H1 (cell line): ENCODE measurements around the gene TRIB2. TPM values are rescaled to one million over a fixed set of nuclear protein-coding genes. Genes with fewer than 3 reads are reported as not detected.

Experiments
- CTCF ChIA-PET: fragments of 300-600 bp; sonication (Branson Sonifier 250); formaldehyde crosslinking; loops from one replicate; lab custom pipeline; 2021; ENCODE audit not compliant: partially characterized antibody; lab: Charles Lee
- POLR2A ChIA-PET: fragments of 300-600 bp; sonication (Branson Sonifier 250); formaldehyde crosslinking; loops from one replicate; lab custom pipeline; 2021; ENCODE audit warnings: inconsistent platforms; ENCODE audit not compliant: partially characterized antibody; lab: Charles Lee
- DNase-seq, 2 experiments: peaks; one replicate each; pipeline versions ENCODE4 v3.0.0 to v3.0.0-alpha.2; 2010 to 2022; ENCODE audit warnings: low spot score in 2 of 2, low read depth in 1 of 2, mixed read lengths in 1 of 2
- FAIRE-seq: peaks from 2 replicates; lab custom pipeline; 2011; peaks lifted over from hg19 to GRCh38; lab: Jason Lieb, UNC
- H2AFZ ChIP-seq: 2 replicates; pipeline ENCODE4 v1.8.1; 2012; ENCODE audit warnings: low read length, inconsistent platforms
- H2AK5ac ChIP-seq: 2 replicates; pipeline ENCODE4 v1.6.1; 2013; ENCODE audit warnings: low read depth, low read length
- H2BK120ac ChIP-seq: replicated peaks from 2 replicates; pipeline ENCODE3; 2013; ENCODE audit warnings: low read depth, low read length, inconsistent platforms
- H2BK12ac ChIP-seq: 2 replicates; pipeline ENCODE4 v1.6.1; 2013; ENCODE audit warnings: low read depth, low read length
- H2BK15ac ChIP-seq: 2 replicates; pipeline ENCODE4 v1.6.1; 2013; ENCODE audit warnings: low read length
- H2BK20ac ChIP-seq: 2 replicates; pipeline ENCODE4 v1.6.1; 2013; ENCODE audit warnings: low read length
- H2BK5ac ChIP-seq: 2 replicates; pipeline ENCODE4 v1.6.1; 2013; ENCODE audit warnings: low read depth, low read length
- H3K14ac ChIP-seq: 2 replicates; pipeline ENCODE4 v1.6.1; 2013; ENCODE audit warnings: inconsistent platforms; ENCODE audit not compliant: insufficient read length
- H3K18ac ChIP-seq: 2 replicates; pipeline ENCODE4 v1.6.1; 2013; ENCODE audit warnings: low read length; ENCODE audit errors: extremely low read depth
- H3K23ac ChIP-seq: 2 replicates; pipeline ENCODE4 v1.6.1; 2013; ENCODE audit warnings: inconsistent platforms; ENCODE audit not compliant: insufficient read length
- H3K23me2 ChIP-seq: 2 replicates; pipeline ENCODE4 v1.6.1; 2013; ENCODE audit warnings: low read depth, low read length
- H3K27ac ChIP-seq: 2 replicates; pipeline ENCODE4 v1.6.1; 2011; ENCODE audit warnings: low read depth, low read length, inconsistent platforms
- H3K27me3 ChIP-seq, 4 experiments: replicated peaks in 1 of 4; 1 replicate in 1 of 4; 2 replicates in 3 of 4; pipeline versions ENCODE4 v1.6.1 to v1.8.1; 2011 to 2013; ENCODE audit warnings: low read length in 3 of 4, mild to moderate bottlenecking in 3 of 4, inconsistent platforms in 2 of 4, mixed read lengths in 2 of 4, moderate library complexity in 1 of 4; ENCODE audit not compliant: control insufficient read depth in 3 of 4, insufficient read depth in 3 of 4; ENCODE audit errors: extremely low read depth in 1 of 4
- H3K36me3 ChIP-seq, 4 experiments: 2 replicates each; pipeline versions ENCODE4 v1.6.1 to v1.8.1; 2011 to 2013; ENCODE audit warnings: mild to moderate bottlenecking in 4 of 4, low read length in 3 of 4, moderate library complexity in 2 of 4, control low read depth in 1 of 4, inconsistent platforms in 1 of 4; ENCODE audit not compliant: insufficient read depth in 4 of 4, control insufficient read depth in 2 of 4
- H3K4ac ChIP-seq: replicated peaks from 2 replicates; pipeline ENCODE3; 2013; ENCODE audit warnings: low read length, low read depth, mixed read lengths, inconsistent platforms; ENCODE audit not compliant: insufficient read length
- H3K4me1 ChIP-seq, 4 experiments: replicated peaks in 1 of 4; 1 replicate in 1 of 4; 2 replicates in 3 of 4; pipeline versions ENCODE4 v1.6.1 to v1.8.1; 2011 to 2013; ENCODE audit warnings: low read length in 3 of 4, inconsistent platforms in 2 of 4, mixed read lengths in 1 of 4; ENCODE audit not compliant: insufficient read depth in 4 of 4, control insufficient read depth in 3 of 4
- H3K4me2 ChIP-seq, 2 experiments: 2 replicates each; pipeline versions ENCODE4 v1.6.1 to v1.8.1; 2011 to 2013; ENCODE audit warnings: low read depth in 2 of 2, low read length in 2 of 2, control low read depth in 1 of 2, inconsistent platforms in 1 of 2, mild to moderate bottlenecking in 1 of 2; ENCODE audit not compliant: insufficient read depth in 1 of 2
- H3K4me3 ChIP-seq, 4 experiments: fragments of 200-600, 300-600 bp in 1 of 4; sonication (generic), shearing (Covaris generic), sonication (Bioruptor Twin) in 1 of 4; 2 replicates each; pipeline versions ENCODE4 v1.5.1 to v1.8.1; 2011 to 2016; ENCODE audit warnings: low read length in 4 of 4, low read depth in 3 of 4, control low read depth in 2 of 4, inconsistent platforms in 2 of 4, mild to moderate bottlenecking in 2 of 4, mixed read lengths in 1 of 4, moderate library complexity in 1 of 4; ENCODE audit not compliant: insufficient read depth in 2 of 4; ENCODE audit errors: extremely low read depth in 1 of 4
- H3K56ac ChIP-seq: replicated peaks from 2 replicates; pipeline ENCODE3; 2013; ENCODE audit warnings: low read depth, mild to moderate bottlenecking, mixed read lengths, low read length, inconsistent platforms; ENCODE audit not compliant: insufficient read length
- H3K79me1 ChIP-seq: 2 replicates; pipeline ENCODE4 v1.6.1; 2013; ENCODE audit warnings: low read depth, low read length, control low read depth
- H3K79me2 ChIP-seq, 2 experiments: 2 replicates each; pipeline versions ENCODE4 v1.6.1 to v1.8.1; 2012 to 2013; ENCODE audit warnings: low read length in 2 of 2, mild to moderate bottlenecking in 2 of 2, inconsistent platforms in 1 of 2; ENCODE audit not compliant: insufficient read depth in 2 of 2, control insufficient read depth in 1 of 2
- H3K9ac ChIP-seq, 4 experiments: replicated peaks in 1 of 4; 1 replicate in 1 of 4; 2 replicates in 3 of 4; pipeline versions ENCODE4 v1.6.1 to v1.8.1; 2011 to 2013; ENCODE audit warnings: low read depth in 3 of 4, low read length in 3 of 4, control low read depth in 2 of 4, mild to moderate bottlenecking in 2 of 4, moderate library complexity in 2 of 4, inconsistent platforms in 1 of 4; ENCODE audit errors: extremely low read depth in 1 of 4
- H3K9me3 ChIP-seq, 2 experiments: 2 replicates each; pipeline versions ENCODE4 v1.6.1 to v1.8.1; 2012 to 2013; ENCODE audit warnings: mild to moderate bottlenecking in 2 of 2, moderate library complexity in 2 of 2, control low read depth in 1 of 2, inconsistent platforms in 1 of 2, low read depth in 1 of 2, low read length in 1 of 2, mixed read lengths in 1 of 2; ENCODE audit not compliant: insufficient read depth in 2 of 2
- H4K20me1 ChIP-seq, 2 experiments: replicated peaks in 1 of 2; 2 replicates each; pipeline versions ENCODE3 to v1.8.1; 2011 to 2013; ENCODE audit warnings: inconsistent platforms in 2 of 2, low read length in 2 of 2, mild to moderate bottlenecking in 1 of 2; ENCODE audit not compliant: insufficient read depth in 2 of 2, control insufficient read depth in 1 of 2
- H4K5ac ChIP-seq: 2 replicates; pipeline ENCODE4 v1.6.1; 2013; ENCODE audit warnings: low read length, low read depth, mixed read lengths, inconsistent platforms; ENCODE audit not compliant: insufficient read length
- H4K8ac ChIP-seq: 2 replicates; pipeline ENCODE4 v1.8.0; 2013; ENCODE audit warnings: mild to moderate bottlenecking, moderate library complexity, low read length, inconsistent platforms; ENCODE audit not compliant: insufficient read depth; ENCODE audit errors: extremely low read depth
- H4K91ac ChIP-seq: replicated peaks from 2 replicates; pipeline ENCODE3; 2013; ENCODE audit warnings: low read length, mixed read lengths, inconsistent platforms; ENCODE audit not compliant: insufficient read length
- CBX5 ChIP-seq: fragments of 300-800, 300-1000 bp; sonication (generic); IDR thresholded peaks from 2 replicates; pipeline ENCODE4 v1.7.1; 2016; ENCODE audit warnings: antibody characterized with exemption, low read length, low read depth
- FOSL1 ChIP-seq: IDR thresholded peaks from 2 replicates; pipeline ENCODE4 v1.6.1; 2011; ENCODE audit warnings: mild to moderate bottlenecking, low read depth, low read length, moderate library complexity; ENCODE audit not compliant: insufficient read depth
- SIN3A ChIP-seq, 2 experiments: IDR thresholded peaks in 1 of 2; conservative IDR thresholded peaks in 1 of 2; 2 replicates each; pipeline ENCODE4 v1.6.1; 2011 to 2012; ENCODE audit warnings: low read length in 2 of 2, improper control_type of control experiment in 1 of 2, low read depth in 1 of 2, mild to moderate bottlenecking in 1 of 2
- SUZ12 ChIP-seq: fragments of 200-600 bp; sonication (generic); IDR thresholded peaks from 2 replicates; pipeline ENCODE4 v1.6.1; 2012; ENCODE audit warnings: mild to moderate bottlenecking, inconsistent platforms, low read length, moderate library complexity, mixed read lengths
- TAF1 ChIP-seq: IDR thresholded peaks from 2 replicates; pipeline ENCODE4 v1.6.1; 2011; ENCODE audit warnings: mild to moderate bottlenecking, low read depth, low read length
- WGBS, 2 experiments: shearing (Covaris generic) in 1 of 2; methylation state at CpG; one replicate each; pipeline versions ENCODE4 v1.1.6 to v1.1.7; 2013 to 2015; ENCODE audit warnings: low lambda C conversion rate in 2 of 2, mixed read lengths in 2 of 2, inconsistent platforms in 1 of 2, low coverage in 1 of 2, missing lambda C conversion rate in 1 of 2; ENCODE audit not compliant: insufficient replicate concordance in 2 of 2, insufficient coverage in 1 of 2, insufficient read length in 1 of 2; ENCODE audit errors: extremely low coverage in 1 of 2, missing lambda C conversion rate in 1 of 2; 5-methylcytosine and 5-hydroxymethylcytosine counted together
- polyA plus RNA-seq, 7 experiments: library from polyadenylated mRNA; depleted of rRNA in 3 of 7; stranded (reverse) in 5 of 7; unstranded in 2 of 7; fragments of >200 nt in 5 of 7; fragments of 200-250 nt in 2 of 7; gene quantifications; 1 replicate in 5 of 7; 2 replicates in 1 of 7; 4 replicates in 1 of 7; pipeline versions ENCODE4 v1.2.1 to v1.2.3, GENCODE V29; 2011 to 2013; ENCODE audit warnings: missing spikeins in 2 of 7, mixed read lengths in 2 of 7
- total RNA-seq: library from RNA; stranded (reverse); fragmentation: NEBNext Ultra II Directional; extraction: Animal tissue kit (Norgen Biotek cat#: 25700); gene quantifications from 2 replicates; pipeline ENCODE4 v1.2.1, GENCODE V29; 2021

Gene TRIB2
- total and polyA plus RNA-seq, 2 of the 8 experiments (the other 6 are each of a cell fraction or from before 2014, with no cell fraction given), result 40.8 to 57.0 TPM

DNA sequence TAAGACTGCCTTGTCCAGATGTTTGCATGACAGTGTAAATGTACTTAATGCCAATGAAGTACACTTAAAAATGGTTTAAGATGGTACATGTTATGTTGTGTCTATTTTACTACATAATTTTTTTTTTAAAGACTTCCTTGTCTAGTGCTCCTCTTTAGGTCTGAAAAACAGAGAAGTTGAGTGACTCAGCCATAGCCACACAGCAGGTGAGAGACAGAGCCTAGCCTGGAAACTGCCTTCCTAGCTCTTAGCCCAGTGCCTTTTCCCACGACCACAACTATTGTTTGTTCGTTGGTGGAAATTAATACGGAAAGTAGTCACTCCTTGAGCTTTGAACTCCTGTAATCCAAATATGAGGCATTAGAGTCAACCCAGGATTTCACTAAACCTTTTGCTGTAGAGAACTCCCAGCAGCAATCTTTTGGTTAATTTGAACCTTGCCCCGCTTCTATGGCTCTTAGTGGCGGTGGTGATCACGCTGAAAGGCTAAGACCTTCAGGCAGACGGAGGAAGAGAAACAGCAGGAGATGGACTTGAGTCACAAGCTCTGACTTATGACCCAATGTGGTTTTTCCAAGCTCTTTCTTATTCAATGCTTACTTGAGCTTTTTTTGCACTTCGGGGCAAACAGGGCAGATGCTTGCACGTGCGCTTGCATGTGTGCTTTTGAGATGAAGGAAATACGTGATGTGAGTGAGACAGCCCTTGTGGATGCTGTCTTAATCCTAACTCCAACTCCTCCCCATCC is 21.2 kb downstream of the TRIB2 start:
- Histone ChIP-seq H3K9ac (no peak overlapping the region), H3K18ac (no peak overlapping the region), H3K23ac (no peak overlapping the region), H2BK5ac (no peak overlapping the region), H2BK20ac (no peak overlapping the region), H3K14ac (no peak overlapping the region), H2BK15ac (no peak overlapping the region), H3K9me3 (no peaks in the 10 kb centered on the region), H4K8ac (no peak overlapping the region), H3K4me2 (no peak overlapping the region), H4K91ac (no peak overlapping the region), H3K79me2 (peaks cover 6 to 58% of the 10 kb centered on the region in 2 experiments; a peak in 3 of 4 replicates), H3K4me1 (no peaks in the 10 kb centered on the region), H3K56ac (no peak overlapping the region), H3K23me2 (no peaks in the 10 kb centered on the region), H3K27ac (no peak overlapping the region), H3K27me3 (no peaks in the 10 kb centered on the region), H3K4ac (no peak overlapping the region), H3K79me1 (peaks cover 23% of the 10 kb centered on the region), H3K4me3 (no peak overlapping the region), H4K5ac (no peak overlapping the region), H2AK5ac (no peak overlapping the region), H2BK12ac (no peak overlapping the region), H4K20me1 (peaks cover 12 to 41% of the 10 kb centered on the region in 2 experiments), H3K36me3 (peaks cover 13 to 69% (median 47%) of the 10 kb centered on the region in 4 experiments), H2AFZ (no peak overlapping the region), H2BK120ac (no peak overlapping the region)
- 95% methylated on average over 11 of the region's 11 CpGs; no CpG with 5 or more reads in 1 of the 2 experiments for WGBS, 2 experiments
- DNase-seq (no peak), FAIRE-seq (no peak)
- CTCF ChIA-PET, result interaction anchor here (0.5 to 1.5 kb wide), 7 partner anchors 8 to 814 kb away, joined by 3 to 5 read pairs (median 4); partner anchors contain the start of gene TRIB2
- POLR2A ChIA-PET, result no interaction called here
- TF ChIP-seq TAF1, result no peak
- no peak for TF ChIP-seq SIN3A (conservative IDR thresholded peaks at IDR 0.05 in 1 of 2, IDR thresholded peaks at IDR 0.05 in 1 of 2; ENCODE audit: low read depth in 1 of 2, low read length in 2 of 2)
- TF ChIP-seq FOSL1, result no peak
- TF ChIP-seq CBX5, result no peak
- no peak for TF ChIP-seq SUZ12
